Ovary (tissue), 3 donors: Measurements from ENCODE around the gene PIP.

ENCODE experiments used
- POLR2A ChIP-seq: fragments of 450-650 bp; IDR thresholded peaks from one replicate; pipeline ENCODE4 v1.6.1; 2017; ENCODE audit warnings: antibody characterized with exemption, mild to moderate bottlenecking, moderate library complexity
- TF ChIP-seq, protein P1 (sequence below), 3 donors: fragments of 450-650 bp in 2 of 3; fragments of 200-600 bp in 1 of 3; IDR thresholded peaks; one replicate each; pipeline versions ENCODE4 v1.5.1 to v1.8.0; 2016 to 2022; ENCODE audit warnings: antibody characterized with exemption in 3 of 3, mild to moderate bottlenecking in 1 of 3
- donor health status: DM: no; HTN: no; CAD: no.

DNA sequence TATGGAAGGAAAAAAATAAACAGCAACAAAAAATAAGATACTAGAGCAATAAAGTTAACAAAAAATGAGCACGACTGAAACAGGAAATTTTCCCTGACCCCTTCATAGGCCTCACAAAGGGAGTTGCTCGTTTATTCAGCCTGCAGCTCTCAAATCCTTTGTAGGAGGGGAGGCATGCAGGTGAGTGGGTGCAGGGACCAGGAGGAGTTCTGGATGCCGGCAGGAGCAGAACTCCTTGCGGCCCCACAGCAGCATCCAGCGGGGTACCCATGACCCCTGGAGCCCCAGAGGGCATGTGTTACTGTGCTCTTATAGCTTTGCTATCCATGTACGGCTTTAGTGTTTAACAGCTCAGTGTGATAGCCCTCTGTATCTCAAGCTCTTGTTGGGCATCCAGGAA lies 57.1 kb downstream of the PIP start:
- TF ChIP-seq, protein P1, sequence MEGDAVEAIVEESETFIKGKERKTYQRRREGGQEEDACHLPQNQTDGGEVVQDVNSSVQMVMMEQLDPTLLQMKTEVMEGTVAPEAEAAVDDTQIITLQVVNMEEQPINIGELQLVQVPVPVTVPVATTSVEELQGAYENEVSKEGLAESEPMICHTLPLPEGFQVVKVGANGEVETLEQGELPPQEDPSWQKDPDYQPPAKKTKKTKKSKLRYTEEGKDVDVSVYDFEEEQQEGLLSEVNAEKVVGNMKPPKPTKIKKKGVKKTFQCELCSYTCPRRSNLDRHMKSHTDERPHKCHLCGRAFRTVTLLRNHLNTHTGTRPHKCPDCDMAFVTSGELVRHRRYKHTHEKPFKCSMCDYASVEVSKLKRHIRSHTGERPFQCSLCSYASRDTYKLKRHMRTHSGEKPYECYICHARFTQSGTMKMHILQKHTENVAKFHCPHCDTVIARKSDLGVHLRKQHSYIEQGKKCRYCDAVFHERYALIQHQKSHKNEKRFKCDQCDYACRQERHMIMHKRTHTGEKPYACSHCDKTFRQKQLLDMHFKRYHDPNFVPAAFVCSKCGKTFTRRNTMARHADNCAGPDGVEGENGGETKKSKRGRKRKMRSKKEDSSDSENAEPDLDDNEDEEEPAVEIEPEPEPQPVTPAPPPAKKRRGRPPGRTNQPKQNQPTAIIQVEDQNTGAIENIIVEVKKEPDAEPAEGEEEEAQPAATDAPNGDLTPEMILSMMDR (IDR thresholded peaks at IDR 0.05), result no peak
- TF ChIP-seq POLR2A, result no peak
